Peyer's patch (tissue), 4 donors: ENCODE measurements around the gene TUBB2A.

Experiments
- CTCF ChIP-seq, 6 experiments: fragments of 450-650 bp in 4 of 6; fragments of 200-600 bp in 2 of 6; sonication (generic) in 1 of 6; IDR thresholded peaks; one replicate each; pipeline ENCODE4 v1.5.1; 2017 to 2019; ENCODE audit warnings: antibody characterized with exemption in 6 of 6, mild to moderate bottlenecking in 3 of 6, moderate library complexity in 1 of 6
- POLR2A ChIP-seq, 2 donors: fragments of 450-650 bp; IDR thresholded peaks; one replicate each; pipeline ENCODE4 v1.5.1; 2017; ENCODE audit warnings: antibody characterized with exemption in 2 of 2, mild to moderate bottlenecking in 2 of 2, moderate library complexity in 2 of 2

DNA sequence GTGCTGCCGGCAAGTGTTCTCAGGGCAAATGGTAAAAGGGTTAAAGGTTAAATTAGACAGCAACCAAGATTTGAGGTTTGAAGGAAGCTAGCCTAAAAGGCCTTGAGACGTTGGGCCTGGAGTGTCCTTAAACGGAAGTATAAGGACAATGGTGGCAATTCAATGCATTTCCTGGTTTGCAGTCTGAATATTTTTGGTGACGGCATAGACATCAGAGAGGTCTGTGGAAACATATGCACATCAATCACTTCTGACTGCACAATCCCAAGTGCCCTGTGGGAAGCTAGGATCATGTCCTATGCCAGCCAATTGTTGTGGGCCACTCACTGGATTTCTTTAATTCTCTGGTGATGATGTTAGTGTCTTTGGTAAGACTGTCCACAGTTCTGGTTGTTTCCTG lies 25.7 kb upstream of the TUBB2A start:
- TF ChIP-seq CTCF (IDR thresholded peaks at IDR 0.05): no peak
- TF ChIP-seq POLR2A (IDR thresholded peaks at IDR 0.05): no peak
